GM15510 (cell line): ENCODE data around the gene CFAP157.

Experiments
- POLR2A ChIP-seq: IDR thresholded peaks from 3 replicates; pipeline ENCODE4 v1.6.1; 2011; ENCODE audit warnings: borderline replicate concordance; ENCODE audit not compliant: insufficient read length; ENCODE audit errors: extremely low read depth

The CFAP157 gene

GRCh38 chr9:127705577-127706379 is 1.0 kb upstream of the CFAP157 start:
- no peak for TF ChIP-seq POLR2A

GRCh38 chr9:127707766-127708165 is 978 bp downstream of the CFAP157 start:
- no peak for TF ChIP-seq POLR2A

DNA sequence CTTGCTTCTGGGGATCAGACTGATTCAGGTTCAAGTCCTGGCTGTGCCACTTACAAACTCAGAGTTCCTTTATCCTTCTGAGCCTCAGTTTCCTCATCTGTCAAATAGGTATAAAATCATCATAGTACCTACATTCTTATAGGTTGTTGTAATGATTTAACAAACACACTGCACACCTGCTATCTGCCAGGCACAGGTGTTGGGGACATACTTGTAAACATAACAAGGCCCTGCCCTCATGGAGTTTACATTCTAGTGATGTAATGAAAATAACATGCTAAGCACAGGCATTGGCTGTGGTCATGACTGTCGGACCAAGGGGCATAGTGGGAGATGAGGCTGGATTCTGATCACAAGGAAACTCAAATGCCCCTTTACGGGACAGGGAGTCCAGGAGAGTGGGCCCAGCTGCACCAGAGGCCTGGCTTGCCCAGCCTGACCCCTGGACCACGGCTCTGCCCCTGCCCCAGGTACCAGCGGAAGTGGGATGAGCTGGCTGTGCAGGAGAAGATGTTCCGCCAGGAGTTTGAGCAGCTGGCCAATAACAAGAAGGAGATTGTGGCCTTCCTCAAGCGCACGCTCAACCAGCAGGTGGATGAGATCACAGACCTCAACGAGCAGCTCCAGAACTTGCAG is 2.3 kb downstream of the CFAP157 start:
- TF ChIP-seq POLR2A: no peak

DNA sequence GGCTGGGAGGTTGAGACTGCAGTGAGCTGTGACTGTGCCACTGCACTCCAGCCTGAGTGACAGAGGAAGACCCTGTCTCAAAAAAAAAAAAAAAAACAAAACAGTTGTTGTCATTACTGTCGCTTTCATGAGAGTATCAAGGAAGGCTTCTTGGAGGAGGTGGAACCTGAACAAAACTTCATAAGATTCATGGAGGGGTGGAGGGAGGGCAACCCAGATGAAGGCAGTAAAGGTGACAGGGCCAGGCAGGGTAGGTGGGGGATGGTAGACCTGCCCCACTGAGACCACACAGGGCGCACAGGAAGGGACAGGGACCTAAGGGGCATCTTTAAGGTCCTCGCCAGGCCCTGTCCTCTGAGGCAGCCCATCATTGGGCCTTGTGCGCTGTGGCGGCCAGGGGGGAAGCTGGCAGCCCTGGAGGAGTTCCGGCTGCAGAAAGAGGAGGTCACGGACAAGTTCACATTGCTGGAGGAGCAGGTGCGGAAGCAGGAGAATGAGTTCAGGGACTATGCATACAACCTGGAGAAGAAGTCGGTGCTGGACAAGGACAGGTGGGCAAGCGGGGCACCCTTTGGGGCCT is 3.5 kb downstream of the CFAP157 start:
- no peak for TF ChIP-seq POLR2A

GRCh38 chr9:127711226-127711701 is 4.5 kb downstream of the CFAP157 start:
- TF ChIP-seq POLR2A: no peak

DNA sequence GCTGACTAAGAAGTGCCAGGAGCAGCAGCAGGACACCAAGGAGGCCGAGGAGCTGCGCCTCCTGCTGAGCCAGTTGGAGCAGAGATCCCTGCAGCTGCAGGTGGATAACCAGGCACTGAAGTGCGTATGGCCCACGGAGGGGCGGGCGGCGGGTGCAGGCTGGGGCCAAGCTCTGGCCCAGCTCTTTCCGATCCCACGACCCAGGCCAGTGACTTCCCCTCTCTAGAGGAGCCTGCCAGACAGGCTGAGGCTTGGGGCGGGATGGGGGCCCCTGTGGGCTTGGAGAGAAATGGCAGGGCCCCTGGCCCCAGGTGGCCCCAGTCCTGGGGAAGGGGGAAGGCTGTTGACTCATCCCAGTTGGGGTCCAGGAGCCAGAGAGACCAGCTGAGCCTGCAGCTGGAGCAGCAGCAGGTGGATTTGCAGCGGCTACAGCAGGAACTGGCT is 5.1 kb downstream of the CFAP157 start:
- TF ChIP-seq POLR2A: no peak

DNA sequence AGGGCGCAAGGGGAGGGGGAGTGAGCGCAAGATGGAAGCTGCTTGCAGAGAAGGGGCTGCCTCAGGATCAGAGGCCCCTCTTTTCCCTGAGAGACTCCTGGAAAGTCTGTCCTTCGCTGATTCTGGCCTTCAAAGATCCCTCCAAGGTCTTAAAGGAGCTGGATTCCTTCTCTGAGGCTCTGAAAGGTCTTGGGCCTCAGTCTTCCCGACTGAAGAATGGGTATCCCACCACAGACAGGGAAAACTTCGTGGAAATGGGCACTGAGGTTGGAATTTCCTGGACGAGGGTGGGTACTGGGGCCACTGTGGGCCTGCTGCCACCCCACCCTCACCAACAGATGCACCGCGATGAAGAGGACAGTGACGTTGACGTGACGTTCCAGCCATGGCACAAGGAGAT is 5.6 kb downstream of the CFAP157 start:
- no peak for TF ChIP-seq POLR2A

- TF ChIP-seq POLR2A: no peak
Measured at GRCh38 chr9:127712867-127713266, 6.1 kb downstream of the CFAP157 start.

GRCh38 chr9:127714020-127714750 is 7.4 kb downstream of the CFAP157 start:
- no peak for TF ChIP-seq POLR2A

GRCh38 chr9:127714951-127715469 is 8.2 kb downstream of the CFAP157 start:
- TF ChIP-seq POLR2A: no peak

DNA sequence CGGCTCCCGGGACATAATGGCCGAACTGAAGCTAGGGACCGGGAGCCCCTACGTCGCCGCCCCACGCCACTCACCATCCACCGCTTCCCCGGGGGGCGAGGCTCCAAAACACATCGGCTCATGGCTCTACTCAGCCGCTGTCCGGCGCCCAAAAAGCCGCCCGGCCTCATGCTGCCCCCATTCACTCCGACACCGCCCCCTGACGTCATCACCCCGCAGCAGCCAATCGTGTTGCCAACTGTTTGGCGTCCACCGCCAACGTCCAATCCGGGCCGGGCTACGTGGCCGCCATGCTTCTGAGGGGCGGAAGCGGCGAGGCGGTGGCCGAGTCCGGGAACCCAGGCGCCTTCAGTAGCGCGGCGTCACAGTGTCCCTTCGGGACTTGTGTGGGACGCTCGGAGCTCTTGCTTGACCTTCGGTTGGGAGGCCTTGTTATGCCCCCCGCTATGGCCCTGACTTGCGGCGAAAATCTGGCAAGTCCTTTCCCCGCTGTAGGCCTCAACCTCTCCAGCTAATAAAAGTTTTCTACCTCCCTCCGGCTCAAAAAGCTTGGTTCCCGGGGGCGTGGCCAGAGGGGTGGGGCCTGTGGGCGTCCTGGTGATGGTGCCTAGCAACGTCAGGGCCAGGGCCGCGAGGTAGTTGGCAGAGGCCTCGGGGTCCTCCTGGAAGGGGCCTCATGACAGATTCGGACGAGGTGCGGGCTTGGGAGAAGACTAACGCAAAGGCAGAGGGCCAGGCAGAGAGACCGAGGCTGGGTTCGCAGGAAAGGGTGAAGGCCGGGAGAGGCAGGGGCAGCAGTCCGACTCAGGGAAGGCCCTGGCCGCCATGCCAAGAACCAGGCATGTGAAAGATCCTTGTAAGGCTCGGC is 8.9 kb downstream of the CFAP157 start, which contains the start of the genes PTRH1 and TTC16:
Gene PTRH1 (minus strand): TSS at position 194 of the 868 bp plus-strand sequence. CDS start 24 bp downstream, at position 170.
Gene TTC16 (plus strand): TSS at position 610 of the 868 bp plus-strand sequence. CDS start 67 bp downstream, at position 677.
- peak; percentile 51 for TF ChIP-seq POLR2A

GRCh38 chr9:127716412-127716811 is 9.6 kb downstream of the CFAP157 start:
- TF ChIP-seq POLR2A: no peak

DNA sequence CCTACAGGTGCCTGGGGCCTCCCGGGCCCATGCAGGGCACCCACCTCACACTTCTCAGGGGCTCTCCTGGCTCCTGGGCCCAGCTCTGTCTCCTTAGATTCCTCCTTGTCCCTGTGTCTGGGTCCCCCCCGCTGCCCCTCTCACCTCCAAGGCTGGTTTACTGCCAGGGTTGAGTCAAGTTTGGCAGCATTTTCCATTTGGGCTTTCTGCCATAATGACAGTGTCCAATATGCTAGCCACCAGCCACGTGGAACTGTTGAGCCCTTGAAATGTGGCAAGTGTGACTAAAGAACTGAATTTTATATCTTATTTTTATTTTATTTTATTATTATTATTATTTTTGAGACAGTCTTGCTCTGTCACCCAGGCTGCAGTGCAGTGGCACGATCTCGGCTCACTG is 11.0 kb downstream of the CFAP157 start:
- TF ChIP-seq POLR2A: no peak
